Hair follicle dermal papilla cell (primary cell): ENCODE results near the gene ATAD3B. TPM values are rescaled to one million over a fixed set of nuclear protein-coding genes. Genes with fewer than 3 reads are reported as not detected.

Experiments
- total RNA-seq: library from RNA; depleted of rRNA; stranded (reverse); fragments of >200 nt; gene quantifications from 2 replicates; pipeline ENCODE4 v1.2.3, GENCODE V29; 2012

The ATAD3B gene, protein sequence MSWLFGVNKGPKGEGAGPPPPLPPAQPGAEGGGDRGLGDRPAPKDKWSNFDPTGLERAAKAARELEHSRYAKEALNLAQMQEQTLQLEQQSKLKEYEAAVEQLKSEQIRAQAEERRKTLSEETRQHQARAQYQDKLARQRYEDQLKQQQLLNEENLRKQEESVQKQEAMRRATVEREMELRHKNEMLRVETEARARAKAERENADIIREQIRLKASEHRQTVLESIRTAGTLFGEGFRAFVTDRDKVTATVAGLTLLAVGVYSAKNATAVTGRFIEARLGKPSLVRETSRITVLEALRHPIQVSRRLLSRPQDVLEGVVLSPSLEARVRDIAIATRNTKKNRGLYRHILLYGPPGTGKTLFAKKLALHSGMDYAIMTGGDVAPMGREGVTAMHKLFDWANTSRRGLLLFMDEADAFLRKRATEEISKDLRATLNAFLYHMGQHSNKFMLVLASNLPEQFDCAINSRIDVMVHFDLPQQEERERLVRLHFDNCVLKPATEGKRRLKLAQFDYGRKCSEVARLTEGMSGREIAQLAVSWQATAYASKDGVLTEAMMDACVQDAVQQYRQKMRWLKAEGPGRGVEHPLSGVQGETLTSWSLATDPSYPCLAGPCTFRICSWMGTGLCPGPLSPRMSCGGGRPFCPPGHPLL
- 12.8 and 18.0 TPM in 2 replicates for total RNA-seq

DNA sequence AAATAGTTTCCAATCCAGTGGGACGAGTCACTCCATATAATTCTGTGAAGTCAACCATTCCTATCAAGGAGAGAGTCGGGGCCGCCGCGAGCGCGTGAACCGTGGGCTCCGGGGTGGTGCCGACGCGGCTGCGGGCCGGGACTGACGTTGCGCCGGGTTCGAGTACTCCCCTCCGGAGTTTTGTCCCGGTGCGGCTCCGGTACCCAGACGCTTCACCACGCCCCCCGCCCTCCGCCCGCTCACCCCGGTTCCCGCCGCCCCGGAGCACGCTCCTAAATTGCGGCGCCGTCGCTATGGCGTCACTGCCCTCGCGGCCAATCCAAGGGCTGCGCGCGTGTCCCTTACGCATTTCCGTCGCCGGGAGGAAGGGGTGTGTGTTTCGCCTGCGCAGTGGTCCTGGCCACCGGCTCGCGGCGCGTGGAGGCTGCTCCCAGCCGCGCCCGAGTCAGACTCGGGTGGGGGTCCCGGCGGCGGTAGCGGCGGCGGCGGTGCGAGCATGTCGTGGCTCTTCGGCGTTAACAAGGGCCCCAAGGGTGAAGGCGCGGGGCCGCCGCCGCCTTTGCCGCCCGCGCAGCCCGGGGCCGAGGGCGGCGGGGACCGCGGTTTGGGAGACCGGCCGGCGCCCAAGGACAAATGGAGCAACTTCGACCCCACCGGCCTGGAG, at the start of gene ATAD3B:
ATAD3B (plus strand) TSS at position 377 of the 664 bp plus-strand sequence; CDS start at position 497, 120 bp downstream.

DNA sequence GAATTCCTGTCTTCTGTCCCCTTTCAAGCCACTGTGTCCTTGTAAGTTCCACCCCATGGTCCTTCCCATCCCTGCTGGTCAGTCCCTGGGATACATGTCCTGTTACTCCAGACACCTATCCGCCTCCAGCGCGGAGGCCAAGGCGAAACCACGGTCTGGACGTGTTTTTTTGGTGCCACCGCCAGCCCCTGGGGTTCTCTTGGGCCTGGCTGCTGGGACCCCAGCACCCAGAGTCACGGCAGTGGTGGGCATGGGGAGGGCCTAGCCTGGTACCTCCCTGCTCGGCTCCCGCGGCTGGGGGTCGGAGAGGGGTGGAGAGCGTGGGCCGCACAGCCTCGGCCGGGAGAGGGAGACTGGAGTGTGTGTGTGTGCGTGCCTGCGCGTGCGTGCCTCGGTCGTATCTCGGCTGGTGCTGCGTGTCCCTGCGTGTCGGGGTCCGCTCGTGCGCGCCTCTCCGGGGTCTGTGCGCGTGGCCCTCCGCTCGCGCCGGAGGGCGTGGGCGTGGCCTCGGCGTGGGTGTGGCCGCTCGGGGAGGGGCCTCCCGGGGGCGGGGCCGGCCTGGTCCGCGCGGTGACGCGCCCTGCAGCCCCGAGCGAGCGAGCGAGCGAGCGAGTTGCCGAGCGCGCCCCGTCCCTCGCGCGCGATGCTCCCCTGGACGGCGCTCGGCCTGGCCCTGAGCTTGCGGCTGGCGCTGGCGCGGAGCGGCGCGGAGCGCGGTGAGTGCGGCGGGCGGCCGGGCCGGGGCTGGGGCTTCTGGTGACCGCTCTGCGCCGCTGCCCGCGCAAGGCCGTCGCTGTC, 36.3 kb upstream of the ATAD3B start, which contains the start of gene VWA1:
VWA1 (plus strand) TSS at position 585 of the 798 bp plus-strand sequence; CDS start at position 644, 59 bp downstream.

DNA sequence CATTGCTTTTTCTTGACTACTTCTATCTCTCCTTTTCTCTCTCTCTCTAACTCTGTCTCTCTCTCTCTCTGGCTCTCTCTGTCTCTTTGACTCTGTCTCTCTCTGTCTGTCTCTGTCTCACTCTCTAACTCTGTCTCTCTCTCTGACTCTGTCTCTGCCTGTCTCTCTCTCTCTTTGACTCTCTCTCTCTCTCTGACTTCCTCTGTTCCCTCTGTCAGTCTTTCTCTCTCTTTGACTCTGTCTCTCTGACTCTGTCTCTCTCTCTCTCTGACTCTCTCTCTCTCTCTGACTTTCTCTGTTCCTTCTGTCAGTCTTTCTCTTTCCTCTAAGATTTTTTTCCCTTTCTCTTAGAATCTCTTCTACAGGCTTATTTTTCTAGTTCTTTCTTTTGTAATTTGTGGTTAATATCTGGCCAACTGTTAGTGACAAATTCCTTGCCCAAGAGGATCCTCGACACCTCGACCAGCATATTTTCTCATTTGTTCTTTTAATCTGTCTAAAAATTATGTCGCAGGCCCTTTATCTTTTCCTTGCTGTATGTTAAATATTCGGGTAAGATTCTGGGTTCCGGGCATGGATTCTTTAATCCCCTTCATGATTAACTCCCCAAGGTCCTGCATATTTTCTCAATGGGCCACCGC, 22.3 kb upstream of the ATAD3B start, which contains the start of gene ATAD3C:
ATAD3C (plus strand) TSS at position 591 of the 641 bp plus-strand sequence. CDS start 995 bp downstream, outside the sequence.

DNA sequence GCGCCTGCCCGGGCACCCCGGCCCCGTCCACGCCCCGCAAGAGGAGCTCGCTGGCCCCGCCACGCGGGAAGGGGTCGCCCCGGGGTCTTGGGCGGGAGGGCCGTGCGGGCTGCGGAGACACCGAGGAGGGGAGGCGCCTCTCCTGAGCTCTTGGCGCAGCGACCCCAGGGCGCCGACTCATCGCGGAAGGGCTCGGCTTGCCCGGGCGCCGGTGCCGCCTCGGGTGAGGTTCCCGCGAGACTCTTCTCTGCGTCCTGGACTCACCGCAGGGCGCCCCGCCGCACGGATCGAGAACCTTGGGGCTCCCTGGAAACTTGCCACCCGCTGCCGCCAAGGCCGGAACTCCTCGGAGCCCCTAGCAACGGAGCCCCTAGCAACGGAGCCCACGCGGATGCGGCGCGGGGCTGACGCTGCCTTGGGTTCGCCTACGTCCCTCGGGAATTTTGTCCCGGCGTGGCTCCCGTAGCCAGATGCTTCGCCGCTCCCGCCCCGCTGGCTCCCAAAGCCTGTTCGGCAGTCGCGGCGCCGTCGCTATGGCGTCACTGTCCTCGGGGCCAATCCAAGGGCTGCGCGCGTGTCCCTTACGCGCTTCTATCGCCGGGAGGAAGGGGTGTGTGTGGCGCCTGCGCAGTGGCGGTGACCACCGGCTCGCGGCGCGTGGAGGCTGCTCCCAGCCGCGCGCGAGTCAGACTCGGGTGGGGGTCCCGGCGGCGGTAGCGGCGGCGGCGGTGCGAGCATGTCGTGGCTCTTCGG, 40.1 kb downstream of the ATAD3B start, which contains the start of gene ATAD3A:
ATAD3A (plus strand) TSS at position 630 of the 753 bp plus-strand sequence; CDS start at position 737, 107 bp downstream.

DNA sequence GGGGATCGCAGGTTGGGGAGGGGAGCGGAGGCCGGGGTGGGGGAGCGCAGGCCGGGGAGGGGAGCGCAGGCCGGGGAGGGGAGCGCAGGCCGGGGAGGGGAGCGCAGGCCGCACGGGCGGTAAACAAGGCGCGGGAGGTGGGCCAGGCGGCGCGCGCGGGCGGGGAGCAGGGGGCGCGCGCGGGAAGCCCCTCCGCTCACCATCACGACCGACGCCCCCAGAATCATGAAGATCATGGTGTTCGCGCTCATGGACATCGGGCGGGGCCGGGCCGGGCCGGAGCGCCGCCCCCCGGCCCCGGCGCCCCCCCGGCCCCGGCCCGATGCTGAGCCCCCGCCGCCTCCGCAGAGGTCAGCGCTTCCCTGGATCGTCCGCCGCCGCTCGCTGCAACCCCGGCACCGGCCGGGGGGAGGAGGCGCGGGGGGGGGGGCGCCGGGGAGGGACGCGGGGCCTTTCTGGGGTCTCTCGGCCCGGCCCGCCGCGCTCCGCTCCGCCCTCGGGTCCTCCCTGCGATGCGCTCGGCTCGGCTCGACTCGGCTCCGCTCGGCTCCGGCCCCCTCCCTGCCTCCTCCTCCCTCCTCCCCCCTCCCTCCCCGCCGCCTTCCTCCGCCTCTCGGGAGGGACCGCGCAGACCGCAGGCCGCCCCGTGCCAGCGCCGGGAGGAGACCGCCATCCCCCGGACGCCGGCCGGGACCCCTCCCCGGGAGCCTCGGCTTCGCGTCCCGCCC, 68.7 kb downstream of the ATAD3B start, which contains the start of gene TMEM240:
TMEM240 (minus strand) TSS at position 535 of the 728 bp plus-strand sequence; CDS start at position 257, 278 bp downstream.

Other genes with a start within 250 kb of the ATAD3B start
- 112 and 134 TPM in 2 replicates for gene SDF4, start 239.8 kb upstream of the ATAD3B start, total RNA-seq
- gene B3GALT6, start 239.5 kb upstream of the ATAD3B start, total RNA-seq = 34.0 and 34.9 TPM in 2 replicates
- 0.36 and 1.1 TPM in 2 replicates for gene C1QTNF12, start 225.0 kb upstream of the ATAD3B start, total RNA-seq
- gene UBE2J2, start 197.9 kb upstream of the ATAD3B start, total RNA-seq = 41.2 and 44.0 TPM in 2 replicates
- gene SCNN1D, start 191.3 kb upstream of the ATAD3B start, total RNA-seq = 0.97 and 1.3 TPM in 2 replicates
- gene ACAP3, start 163.8 kb upstream of the ATAD3B start, total RNA-seq = 49.7 and 57.1 TPM in 2 replicates
- 21.9 and 27.4 TPM in 2 replicates for gene PUSL1, start 163.2 kb upstream of the ATAD3B start, total RNA-seq
- 56.1 and 62.1 TPM in 2 replicates for gene INTS11, start 147.1 kb upstream of the ATAD3B start, total RNA-seq
- gene CPTP, start 147.0 kb upstream of the ATAD3B start, total RNA-seq = 19.1 and 24.0 TPM in 2 replicates
- 0.32 and 0.36 TPM in 2 replicates for gene TAS1R3, start 140.5 kb upstream of the ATAD3B start, total RNA-seq
- gene DVL1, start 122.3 kb upstream of the ATAD3B start, total RNA-seq = 64.8 and 74.8 TPM in 2 replicates
- 621 and 684 TPM in 2 replicates for gene MXRA8, start 113.2 kb upstream of the ATAD3B start, total RNA-seq
- gene AURKAIP1, start 96.6 kb upstream of the ATAD3B start, total RNA-seq = 37.2 and 56.3 TPM in 2 replicates
- 126 and 152 TPM in 2 replicates for gene CCNL2, start 72.4 kb upstream of the ATAD3B start, total RNA-seq
- 47.4 and 54.9 TPM in 2 replicates for gene MRPL20, start 64.5 kb upstream of the ATAD3B start, total RNA-seq
- 0.81 and 0.85 TPM in 2 replicates for gene ANKRD65, start 50.5 kb upstream of the ATAD3B start, total RNA-seq
- 2.4 and 3.4 TPM in 2 replicates for gene VWA1, start 36.1 kb upstream of the ATAD3B start, total RNA-seq
- under 0.01 TPM in 2 replicates for gene ATAD3C, start 22.1 kb upstream of the ATAD3B start, total RNA-seq
- gene ATAD3A, start 40.4 kb downstream of the ATAD3B start, total RNA-seq = 26.9 and 27.2 TPM in 2 replicates
- gene TMEM240, start 68.9 kb downstream of the ATAD3B start, total RNA-seq = 4.7 and 6.7 TPM in 2 replicates
- gene SSU72, start 103.1 kb downstream of the ATAD3B start, total RNA-seq = 75.3 and 79.8 TPM in 2 replicates
- gene FNDC10, start 128.4 kb downstream of the ATAD3B start, total RNA-seq = 2.4 and 2.6 TPM in 2 replicates
- gene MIB2, start 143.7 kb downstream of the ATAD3B start, total RNA-seq = 57.0 and 72.5 TPM in 2 replicates
- gene MMP23B, start 160.4 kb downstream of the ATAD3B start, total RNA-seq = 0.24 and 0.49 TPM in 2 replicates
- gene CDK11B, start 187.2 kb downstream of the ATAD3B start, total RNA-seq = 5.6 and 7.0 TPM in 2 replicates
- 50.2 and 65.4 TPM in 2 replicates for gene SLC35E2B, start 221.0 kb downstream of the ATAD3B start, total RNA-seq